ENCODE measurements around the gene FMO1. TPM values are rescaled to one million over a fixed set of nuclear protein-coding genes. Genes with fewer than 3 reads are reported as not detected.

FMO1 gene
- total RNA-seq, 5 donors from 2014 or later (not counting 1 experiment from before 2014, with no cell fraction given) = not detected

- no CpG with 5 or more reads among the region's 3 CpGs for WGBS (ENCODE audit: insufficient coverage)
- no peaks in the 10 kb centered on the region for H3K9me3 ChIP-seq
- no peaks in the 10 kb centered on the region for H3K9me3 Mint-ChIP-seq
- ATAC-seq (replicated peaks in 1 of 4) (no peak), DNase-seq (no peak)
- H3K36me3 Mint-ChIP-seq = no peaks in the 10 kb centered on the region
- peaks cover 2 to 9% of the 10 kb centered on the region in 2 donors for H3K27me3 Mint-ChIP-seq
- no peak overlapping the region for H3K27ac ChIP-seq (ENCODE audit: low read length)
- no peak overlapping the region for H3K27ac Mint-ChIP-seq
- H3K4me1 ChIP-seq (ENCODE audit: control insufficient read depth in 1 of 2, extremely low read depth in 1 of 2, insufficient read depth in 2 of 2, low read length in 2 of 2) = no peaks in the 10 kb centered on the region
- no peaks in the 10 kb centered on the region for H3K36me3 ChIP-seq (ENCODE audit: control insufficient read depth in 2 of 2, extremely low read depth in 1 of 2, insufficient read depth in 1 of 2, low read length in 1 of 2)
- no peaks in the 10 kb centered on the region for H3K4me1 Mint-ChIP-seq
- no peaks in the 10 kb centered on the region for H3K27me3 ChIP-seq (replicated peaks in 1 of 2; ENCODE audit: control insufficient read depth in 2 of 2, extremely low read depth in 1 of 2, insufficient read depth in 2 of 2, low read length in 1 of 2)
- ChIA-PET POLR2A (no interaction called here), CTCF (no interaction called here)
- H3K4me3 ChIP-seq (ENCODE audit: control insufficient read depth in 1 of 2, extremely low read depth in 1 of 2, low read length in 1 of 2) = no peak overlapping the region
- H3K4me3 Mint-ChIP-seq = no peak overlapping the region
Measured at GRCh38 chr1:171212607-171213351, 35.5 kb upstream of the FMO1 start.

GRCh38 chr1:171213559-171214454 lies 34.5 kb upstream of the FMO1 start:
- ATAC-seq (replicated peaks in 1 of 4) = no peak
- no peak overlapping the region for H3K4me3 ChIP-seq (ENCODE audit: control insufficient read depth in 1 of 2, extremely low read depth in 1 of 2, low read length in 1 of 2)
- no peak overlapping the region for H3K27ac ChIP-seq (ENCODE audit: low read length)
- Mint-ChIP-seq H3K27ac (no peak overlapping the region), H3K4me1 (no peaks in the 10 kb centered on the region), H3K9me3 (no peaks in the 10 kb centered on the region), H3K27me3 (peaks cover 3 to 5% of the 10 kb centered on the region in 2 donors), H3K36me3 (no peaks in the 10 kb centered on the region), H3K4me3 (no peak overlapping the region)
- DNase-seq = no peak
- POLR2A ChIA-PET = no interaction called here
- 85% methylated on average over 7 of the region's 12 CpGs for WGBS (ENCODE audit: insufficient coverage)
- CTCF ChIA-PET = no interaction called here
- no peaks in the 10 kb centered on the region for H3K9me3 ChIP-seq
- peaks cover 0 to 3% of the 10 kb centered on the region in 2 experiments for H3K27me3 ChIP-seq (replicated peaks in 1 of 2; ENCODE audit: control insufficient read depth in 2 of 2, extremely low read depth in 1 of 2, insufficient read depth in 2 of 2, low read length in 1 of 2)
- no peaks in the 10 kb centered on the region for H3K36me3 ChIP-seq (ENCODE audit: control insufficient read depth in 2 of 2, extremely low read depth in 1 of 2, insufficient read depth in 1 of 2, low read length in 1 of 2)
- no peaks in the 10 kb centered on the region for H3K4me1 ChIP-seq (ENCODE audit: control insufficient read depth in 1 of 2, extremely low read depth in 1 of 2, insufficient read depth in 2 of 2, low read length in 2 of 2)

GRCh38 chr1:171217658-171218443 lies 30.4 kb upstream of the FMO1 start:
- H3K4me1 ChIP-seq (ENCODE audit: control insufficient read depth in 1 of 2, extremely low read depth in 1 of 2, insufficient read depth in 2 of 2, low read length in 2 of 2) = no peaks in the 10 kb centered on the region
- CTCF ChIA-PET = no interaction called here
- no peak overlapping the region for H3K27ac Mint-ChIP-seq
- ATAC-seq (replicated peaks in 1 of 4) (no peak), DNase-seq (no peak)
- no peaks in the 10 kb centered on the region for H3K9me3 Mint-ChIP-seq
- no peaks in the 10 kb centered on the region for H3K4me1 Mint-ChIP-seq
- no peak overlapping the region for H3K4me3 Mint-ChIP-seq
- H3K27me3 Mint-ChIP-seq = peaks cover 5 to 13% of the 10 kb centered on the region in 2 donors
- H3K36me3 Mint-ChIP-seq = no peaks in the 10 kb centered on the region
- H3K27me3 ChIP-seq (replicated peaks in 1 of 2; ENCODE audit: control insufficient read depth in 2 of 2, extremely low read depth in 1 of 2, insufficient read depth in 2 of 2, low read length in 1 of 2) = peaks cover 0 to 3% of the 10 kb centered on the region in 2 experiments
- POLR2A ChIA-PET = no interaction called here
- WGBS (ENCODE audit: insufficient coverage) = 70% methylated on average over 5 of the region's 9 CpGs
- H3K27ac ChIP-seq (ENCODE audit: low read length) = no peak overlapping the region
- no peaks in the 10 kb centered on the region for H3K9me3 ChIP-seq
- no peaks in the 10 kb centered on the region for H3K36me3 ChIP-seq (ENCODE audit: control insufficient read depth in 2 of 2, extremely low read depth in 1 of 2, insufficient read depth in 1 of 2, low read length in 1 of 2)
- no peak overlapping the region for H3K4me3 ChIP-seq (ENCODE audit: control insufficient read depth in 1 of 2, extremely low read depth in 1 of 2, low read length in 1 of 2)

- H3K4me3 ChIP-seq (ENCODE audit: control insufficient read depth in 1 of 2, extremely low read depth in 1 of 2, low read length in 1 of 2) = no peak overlapping the region
- no peak overlapping the region for H3K27ac ChIP-seq (ENCODE audit: low read length)
- no peaks in the 10 kb centered on the region for H3K9me3 Mint-ChIP-seq
- DNase-seq (no peak), ATAC-seq (replicated peaks in 1 of 4) (no peak)
- no peaks in the 10 kb centered on the region for H3K4me1 Mint-ChIP-seq
- H3K36me3 ChIP-seq (ENCODE audit: control insufficient read depth in 2 of 2, extremely low read depth in 1 of 2, insufficient read depth in 1 of 2, low read length in 1 of 2) = no peaks in the 10 kb centered on the region
- no peaks in the 10 kb centered on the region for H3K4me1 ChIP-seq (ENCODE audit: control insufficient read depth in 1 of 2, extremely low read depth in 1 of 2, insufficient read depth in 2 of 2, low read length in 2 of 2)
- H3K27me3 Mint-ChIP-seq = peaks cover 5 to 13% of the 10 kb centered on the region in 2 donors
- H3K4me3 Mint-ChIP-seq = no peak overlapping the region
- H3K27me3 ChIP-seq (replicated peaks in 1 of 2; ENCODE audit: control insufficient read depth in 2 of 2, extremely low read depth in 1 of 2, insufficient read depth in 2 of 2, low read length in 1 of 2) = peaks cover 0 to 3% of the 10 kb centered on the region in 2 experiments
- no peak overlapping the region for H3K27ac Mint-ChIP-seq
- no peaks in the 10 kb centered on the region for H3K36me3 Mint-ChIP-seq
- ChIA-PET CTCF (no interaction called here), POLR2A (no interaction called here)
- WGBS (ENCODE audit: insufficient coverage) = no CpG with 5 or more reads among the region's 1 CpG
- no peaks in the 10 kb centered on the region for H3K9me3 ChIP-seq
Measured at GRCh38 chr1:171218661-171219060, 29.6 kb upstream of the FMO1 start.

GRCh38 chr1:171219346-171220080 lies 28.8 kb upstream of the FMO1 start:
- no peaks in the 10 kb centered on the region for H3K4me1 Mint-ChIP-seq
- 100% methylated on average over 1 of the region's 2 CpGs for WGBS (ENCODE audit: insufficient coverage)
- H3K9me3 ChIP-seq = no peaks in the 10 kb centered on the region
- peaks cover 3 to 13% of the 10 kb centered on the region in 2 donors for H3K27me3 Mint-ChIP-seq
- peaks cover 0 to 3% of the 10 kb centered on the region in 2 experiments for H3K27me3 ChIP-seq (replicated peaks in 1 of 2; ENCODE audit: control insufficient read depth in 2 of 2, extremely low read depth in 1 of 2, insufficient read depth in 2 of 2, low read length in 1 of 2)
- no peaks in the 10 kb centered on the region for H3K36me3 Mint-ChIP-seq
- H3K4me1 ChIP-seq (ENCODE audit: control insufficient read depth in 1 of 2, extremely low read depth in 1 of 2, insufficient read depth in 2 of 2, low read length in 2 of 2) = no peaks in the 10 kb centered on the region
- H3K9me3 Mint-ChIP-seq = no peaks in the 10 kb centered on the region
- POLR2A ChIA-PET = no interaction called here
- H3K36me3 ChIP-seq (ENCODE audit: control insufficient read depth in 2 of 2, extremely low read depth in 1 of 2, insufficient read depth in 1 of 2, low read length in 1 of 2) = no peaks in the 10 kb centered on the region
- no peak overlapping the region for H3K27ac Mint-ChIP-seq
- no peak overlapping the region for H3K27ac ChIP-seq (ENCODE audit: low read length)
- no peak overlapping the region for H3K4me3 ChIP-seq (ENCODE audit: control insufficient read depth in 1 of 2, extremely low read depth in 1 of 2, low read length in 1 of 2)
- ATAC-seq (replicated peaks in 1 of 4) = no peak
- no peak for DNase-seq
- H3K4me3 Mint-ChIP-seq = no peak overlapping the region
- CTCF ChIA-PET = no interaction called here

- Mint-ChIP-seq H3K27me3 (peaks cover 3 to 13% of the 10 kb centered on the region in 2 donors), H3K9me3 (no peaks in the 10 kb centered on the region), H3K4me1 (no peaks in the 10 kb centered on the region), H3K36me3 (no peaks in the 10 kb centered on the region), H3K4me3 (no peak overlapping the region), H3K27ac (no peak overlapping the region)
- Histone ChIP-seq H3K36me3 (ENCODE audit: control insufficient read depth in 2 of 2, extremely low read depth in 1 of 2, insufficient read depth in 1 of 2, low read length in 1 of 2) (no peaks in the 10 kb centered on the region), H3K4me3 (ENCODE audit: control insufficient read depth in 1 of 2, extremely low read depth in 1 of 2, low read length in 1 of 2) (no peak overlapping the region), H3K4me1 (ENCODE audit: control insufficient read depth in 1 of 2, extremely low read depth in 1 of 2, insufficient read depth in 2 of 2, low read length in 2 of 2) (no peaks in the 10 kb centered on the region), H3K27ac (ENCODE audit: low read length) (no peak overlapping the region), H3K27me3 (replicated peaks in 1 of 2; ENCODE audit: control insufficient read depth in 2 of 2, extremely low read depth in 1 of 2, insufficient read depth in 2 of 2, low read length in 1 of 2) (peaks cover 0 to 3% of the 10 kb centered on the region in 2 experiments), H3K9me3 (no peaks in the 10 kb centered on the region)
- no peak for ATAC-seq (replicated peaks in 1 of 4)
- ChIA-PET CTCF (no interaction called here), POLR2A (no interaction called here)
- DNase-seq = no peak
- no CpG with 5 or more reads among the region's 2 CpGs for WGBS (ENCODE audit: insufficient coverage)
Measured at GRCh38 chr1:171220081-171220420, 28.2 kb upstream of the FMO1 start.

All from T-cell (primary cell).